Spleen (tissue), 7 donors: Measurements from ENCODE around the gene LMLN.

Experiments used
- POLR2A ChIP-seq, 3 donors: fragments of 450-650 bp; IDR thresholded peaks; one replicate each; pipeline ENCODE4 v1.5.1; 2017; ENCODE audit warnings: antibody characterized with exemption in 3 of 3, mild to moderate bottlenecking in 1 of 3
- POLR2AphosphoS5 ChIP-seq, 3 donors: sonication (generic); formaldehyde crosslinking; IDR thresholded peaks; one replicate each; pipeline ENCODE4 v1.5.1; 2017; ENCODE audit warnings: antibody characterized with exemption in 3 of 3
- TF ChIP-seq, protein P1 (sequence below), 11 experiments: fragments of 200-600 bp in 7 of 11; fragments of 450-650 bp in 4 of 11; sonication (generic) in 4 of 11; IDR thresholded peaks in 8 of 11; conservative IDR thresholded peaks in 3 of 11; 1 replicate in 7 of 11; 2 replicates in 4 of 11; pipeline versions ENCODE4 v1.4.0 to v1.8.0; 2016 to 2021; ENCODE audit warnings: antibody characterized with exemption in 11 of 11, inconsistent platforms in 4 of 11, mild to moderate bottlenecking in 1 of 11
- donor health status: DM: no; HTN: no; CAD: no; lungs with moderate emphysema.
- donor health status: DM: no; HTN: no; CAD: no.
- donor health status: DM: no; HTN: no; CAD: no.

DNA sequence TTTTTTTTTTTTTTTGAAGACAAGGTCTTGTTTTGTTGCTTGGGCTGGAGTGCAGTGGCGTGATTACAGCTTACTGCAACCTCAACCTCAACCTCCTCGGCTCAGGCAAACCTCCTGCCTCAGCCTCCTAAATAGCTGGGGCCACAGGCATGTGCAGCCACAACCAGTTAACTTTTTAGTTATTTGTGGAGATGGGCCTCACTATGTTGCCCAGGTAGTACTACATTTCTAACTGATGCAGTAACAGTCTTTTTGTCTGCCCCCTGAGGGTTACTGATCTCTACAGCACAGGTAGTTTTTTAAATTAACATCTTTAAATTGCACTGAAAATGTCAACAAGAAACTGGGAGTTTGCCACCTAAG is 3.4 kb upstream of the LMLN start:
- TF ChIP-seq, protein P1, sequence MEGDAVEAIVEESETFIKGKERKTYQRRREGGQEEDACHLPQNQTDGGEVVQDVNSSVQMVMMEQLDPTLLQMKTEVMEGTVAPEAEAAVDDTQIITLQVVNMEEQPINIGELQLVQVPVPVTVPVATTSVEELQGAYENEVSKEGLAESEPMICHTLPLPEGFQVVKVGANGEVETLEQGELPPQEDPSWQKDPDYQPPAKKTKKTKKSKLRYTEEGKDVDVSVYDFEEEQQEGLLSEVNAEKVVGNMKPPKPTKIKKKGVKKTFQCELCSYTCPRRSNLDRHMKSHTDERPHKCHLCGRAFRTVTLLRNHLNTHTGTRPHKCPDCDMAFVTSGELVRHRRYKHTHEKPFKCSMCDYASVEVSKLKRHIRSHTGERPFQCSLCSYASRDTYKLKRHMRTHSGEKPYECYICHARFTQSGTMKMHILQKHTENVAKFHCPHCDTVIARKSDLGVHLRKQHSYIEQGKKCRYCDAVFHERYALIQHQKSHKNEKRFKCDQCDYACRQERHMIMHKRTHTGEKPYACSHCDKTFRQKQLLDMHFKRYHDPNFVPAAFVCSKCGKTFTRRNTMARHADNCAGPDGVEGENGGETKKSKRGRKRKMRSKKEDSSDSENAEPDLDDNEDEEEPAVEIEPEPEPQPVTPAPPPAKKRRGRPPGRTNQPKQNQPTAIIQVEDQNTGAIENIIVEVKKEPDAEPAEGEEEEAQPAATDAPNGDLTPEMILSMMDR (IDR thresholded peaks at IDR 0.05 in 8 of 11, conservative IDR thresholded peaks at IDR 0.05 in 3 of 11), result no peak
- no peak for TF ChIP-seq POLR2AphosphoS5 (IDR thresholded peaks at IDR 0.05)
- TF ChIP-seq POLR2A (IDR thresholded peaks at IDR 0.05), result no peak
